DLD1 (cell line): ENCODE results near the gene NOL4L.

Experiments
- in situ Hi-C: cut with HindIII; loops from 2 replicates; pipeline ENCODE4 v1.10.0; 2017; ENCODE audit warnings: low sequenced_read_pairs

The NOL4L gene

GRCh38 chr20:32527447-32528055 is 57.6 kb downstream of the NOL4L start:
- in situ Hi-C loops, result no loop called here

GRCh38 chr20:32527052-32527446 is 58.1 kb downstream of the NOL4L start:
- in situ Hi-C loops, result no loop called here

- in situ Hi-C loops, result no loop called here
Measured at GRCh38 chr20:32526541-32526940, 58.6 kb downstream of the NOL4L start.

GRCh38 chr20:32526125-32526524 is 59.0 kb downstream of the NOL4L start:
- in situ Hi-C loops, result no loop called here

- in situ Hi-C loops, result loop anchor here (25.0 kb wide), 1 partner anchor 112 kb away; no protein-coding TSS in a partner anchor
Measured at GRCh38 chr20:32524829-32525501, 60.2 kb downstream of the NOL4L start.

DNA sequence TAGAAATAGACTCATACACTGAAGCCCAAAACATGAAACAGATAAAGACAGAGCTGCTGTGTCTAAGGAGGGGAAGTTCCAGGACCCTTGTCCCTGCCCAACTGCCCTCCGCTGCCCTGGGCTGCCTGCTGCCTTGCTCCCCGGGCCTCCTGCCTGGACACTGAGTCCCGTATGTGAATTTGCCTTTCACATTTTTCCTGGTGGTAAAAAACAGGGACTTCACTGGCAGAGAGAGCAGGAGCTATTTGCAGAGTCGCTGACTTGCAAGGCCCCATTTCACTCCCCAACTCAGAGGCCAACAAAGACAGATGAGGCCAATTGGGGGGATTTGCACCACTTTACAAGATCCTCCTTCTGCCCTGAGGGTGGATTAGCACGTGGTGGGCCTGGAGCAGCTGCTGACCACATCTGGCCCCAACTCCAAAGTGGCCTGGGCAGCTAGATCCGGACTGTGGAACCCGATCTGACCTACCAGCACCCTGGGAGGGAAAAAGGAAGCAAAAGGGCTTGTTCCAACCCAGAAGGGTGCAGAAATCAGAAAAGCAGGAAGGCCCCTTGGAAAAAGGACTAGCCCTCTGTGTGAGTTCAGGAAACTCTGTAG is 61.4 kb downstream of the NOL4L start:
- in situ Hi-C loops, result loop anchor here (25.0 kb wide), 1 partner anchor 114 kb away; no protein-coding TSS in a partner anchor

- in situ Hi-C loops, result loop anchor here (25.0 kb wide), 1 partner anchor 114 kb away; no protein-coding TSS in a partner anchor
Measured at GRCh38 chr20:32522776-32523612, 62.1 kb downstream of the NOL4L start.

- in situ Hi-C loops, result loop anchor here (25.0 kb wide), 1 partner anchor 115 kb away; no protein-coding TSS in a partner anchor
Measured at GRCh38 chr20:32522526-32522775, 62.7 kb downstream of the NOL4L start.

GRCh38 chr20:32521780-32522525 is 63.2 kb downstream of the NOL4L start:
- in situ Hi-C loops, result loop anchor here (25.0 kb wide), 1 partner anchor 115 kb away; no protein-coding TSS in a partner anchor

- in situ Hi-C loops, result loop anchor here (25.0 kb wide), 1 partner anchor 116 kb away; no protein-coding TSS in a partner anchor
Measured at GRCh38 chr20:32520927-32521203, 64.3 kb downstream of the NOL4L start.

GRCh38 chr20:32519381-32519730 is 65.8 kb downstream of the NOL4L start:
- in situ Hi-C loops, result loop anchor here (25.0 kb wide), 1 partner anchor 118 kb away; no protein-coding TSS in a partner anchor

- in situ Hi-C loops, result loop anchor here (25.0 kb wide), 1 partner anchor 119 kb away; no protein-coding TSS in a partner anchor
Measured at GRCh38 chr20:32518593-32519380, 66.3 kb downstream of the NOL4L start.

GRCh38 chr20:32517914-32518592 is 67.1 kb downstream of the NOL4L start:
- in situ Hi-C loops, result loop anchor here (25.0 kb wide), 1 partner anchor 119 kb away; no protein-coding TSS in a partner anchor

GRCh38 chr20:32517518-32517873 is 67.6 kb downstream of the NOL4L start:
- in situ Hi-C loops, result loop anchor here (25.0 kb wide), 1 partner anchor 120 kb away; no protein-coding TSS in a partner anchor

GRCh38 chr20:32516583-32517517 is 68.3 kb downstream of the NOL4L start:
- in situ Hi-C loops, result loop anchor here (25.0 kb wide), 1 partner anchor 120 kb away; no protein-coding TSS in a partner anchor

DNA sequence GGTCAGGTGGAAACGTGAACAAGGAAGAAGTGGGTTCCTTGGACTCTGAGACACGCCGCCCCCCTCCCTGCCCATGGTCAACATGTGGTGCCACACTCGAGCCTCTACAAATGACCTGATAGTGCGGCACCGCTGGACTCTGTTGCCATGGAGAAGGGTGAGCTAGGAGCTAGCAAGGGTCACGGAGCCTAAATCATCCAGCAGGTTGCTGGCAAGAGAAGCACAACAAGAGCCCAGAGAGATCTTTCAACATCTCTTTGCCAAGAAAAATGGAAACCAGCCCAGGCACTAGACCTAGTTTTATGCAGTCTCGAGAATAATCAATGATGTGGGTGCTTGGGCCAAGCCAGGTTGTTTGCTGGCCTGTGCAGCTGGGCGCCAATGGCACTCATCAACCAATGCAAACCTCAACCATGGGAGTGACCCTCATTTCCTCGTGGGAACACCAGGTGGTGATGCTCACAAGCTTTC is 69.5 kb downstream of the NOL4L start:
- in situ Hi-C loops, result loop anchor here (25.0 kb wide), 1 partner anchor 122 kb away; no protein-coding TSS in a partner anchor

- in situ Hi-C loops, result loop anchor here (25.0 kb wide), 1 partner anchor 123 kb away; no protein-coding TSS in a partner anchor
Measured at GRCh38 chr20:32514760-32515159, 70.4 kb downstream of the NOL4L start.
